T-cell (primary cell): ENCODE data around the gene CD7. TPM values are rescaled to one million over a fixed set of nuclear protein-coding genes. Genes with fewer than 3 reads are reported as not detected.
A peak's percentile ranks its signal among the peaks of the same experiment; 100 is the strongest.

ENCODE experiments used
- ATAC-seq, 4 experiments: fragments of 200-7000 bp in 3 of 4; fragments of 150-1000 bp in 1 of 4; cut with Tn5 transposase; replicated peaks in 1 of 4; 1 replicate in 3 of 4; 2 replicates in 1 of 4; pipeline ENCODE4 v1.10.0; 2021; ENCODE audit warnings: moderate library complexity in 3 of 4, mild to moderate bottlenecking in 2 of 4, moderate number of reproducible peaks in 1 of 4
- CTCF ChIA-PET, 2 donors: fragments of 300-600 bp; sonication (Branson Sonifier 250); formaldehyde crosslinking; loops; one replicate each; lab custom pipeline; 2022; ENCODE audit warnings: antibody characterized with exemption in 2 of 2; lab: Charles Lee
- POLR2A ChIA-PET, 2 donors: fragments of 300-600 bp; sonication (Branson Sonifier 250); formaldehyde crosslinking; loops; one replicate each; lab custom pipeline; 2022; ENCODE audit warnings: antibody characterized with exemption in 2 of 2; lab: Charles Lee
- DNase-seq, 35 experiments: peaks; one replicate each; pipeline versions ENCODE4 v3.0.0 to v3.0.0-alpha.2; 2013 to 2023
- H3K27ac ChIP-seq: one replicate; pipeline ENCODE4 v1.5.1; 2013; ENCODE audit warnings: low read length
- H3K27me3 ChIP-seq, 2 experiments: replicated peaks in 1 of 2; 1 replicate in 1 of 2; 2 replicates in 1 of 2; pipeline versions ENCODE4 v1.6.1 to v1.7.0; 2013; ENCODE audit warnings: low read length in 1 of 2, mixed read lengths in 1 of 2; ENCODE audit not compliant: control insufficient read depth in 2 of 2, insufficient read depth in 2 of 2; ENCODE audit errors: extremely low read depth in 1 of 2
- H3K36me3 ChIP-seq, 2 donors: 1 replicate in 1 of 2; 2 replicates in 1 of 2; pipeline versions ENCODE4 v1.6.1 to v1.7.0; 2013; ENCODE audit warnings: low read length in 1 of 2; ENCODE audit not compliant: control insufficient read depth in 2 of 2, insufficient read depth in 1 of 2; ENCODE audit errors: extremely low read depth in 1 of 2
- H3K4me1 ChIP-seq, 2 experiments: 1 replicate in 1 of 2; 2 replicates in 1 of 2; pipeline versions ENCODE4 v1.6.1 to v1.7.0; 2013; ENCODE audit warnings: low read length in 2 of 2, mixed read lengths in 1 of 2; ENCODE audit not compliant: insufficient read depth in 2 of 2, control insufficient read depth in 1 of 2; ENCODE audit errors: extremely low read depth in 1 of 2
- H3K4me3 ChIP-seq, 2 donors: 1 replicate in 1 of 2; 2 replicates in 1 of 2; pipeline versions ENCODE4 v1.5.1 to v1.7.0; 2013; ENCODE audit warnings: mild to moderate bottlenecking in 2 of 2, low read length in 1 of 2, moderate library complexity in 1 of 2; ENCODE audit not compliant: control insufficient read depth in 1 of 2; ENCODE audit errors: extremely low read depth in 1 of 2
- H3K9me3 ChIP-seq: 2 replicates; pipeline ENCODE4 v1.7.0; 2013
- H3K27ac Mint-ChIP-seq, 2 donors: one replicate each; pipeline ENCODE4 v1.8.0; 2020 to 2021; ENCODE audit warnings: mild to moderate bottlenecking in 2 of 2, mixed read lengths in 2 of 2
- H3K27me3 Mint-ChIP-seq, 2 donors: one replicate each; pipeline ENCODE4 v1.8.0; 2021 to 2022; ENCODE audit warnings: mixed read lengths in 2 of 2
- H3K36me3 Mint-ChIP-seq: one replicate; pipeline ENCODE4 v1.8.0; 2021; ENCODE audit warnings: mixed read lengths
- H3K4me1 Mint-ChIP-seq, 3 donors: one replicate each; pipeline ENCODE4 v1.8.0; 2020 to 2022; ENCODE audit warnings: mixed read lengths in 3 of 3, mild to moderate bottlenecking in 1 of 3
- H3K4me3 Mint-ChIP-seq, 3 donors: one replicate each; pipeline ENCODE4 v1.8.0; 2020 to 2022; ENCODE audit warnings: mild to moderate bottlenecking in 3 of 3, mixed read lengths in 3 of 3, moderate library complexity in 3 of 3
- H3K9me3 Mint-ChIP-seq, 3 donors: one replicate each; pipeline ENCODE4 v1.8.0; 2020 to 2022; ENCODE audit warnings: mixed read lengths in 3 of 3
- WGBS: methylation state at CpG from one replicate; pipeline ENCODE4 v1.1.5; 2013; ENCODE audit warnings: missing lambda C conversion rate; ENCODE audit not compliant: insufficient coverage; 5-methylcytosine and 5-hydroxymethylcytosine counted together
- total RNA-seq, 35 experiments: library from RNA in 6 of 35; stranded (reverse) in 6 of 35; fragments of 120-200 nt in 1 of 35; gene quantifications; one replicate each; pipeline versions ENCODE4 v1.2.1 to v1.2.4 and lab custom pipeline; 2013 to 2026

The CD7 gene
- total RNA-seq, 5 donors from 2014 or later (not counting 1 experiment from before 2014, with no cell fraction given): 104 to 265 (median 135) TPM

GRCh38 chr17:82297280-82297713 lies 20.1 kb downstream of the CD7 start:
- Mint-ChIP-seq H3K36me3 (no peaks in the 10 kb centered on the region), H3K4me1 (peaks cover 81 to 82% (median 82%) of the 10 kb centered on the region in 3 donors), H3K27ac (peak overlapping the region; percentile 100), H3K4me3 (peak overlapping the region; percentile 91 to 95 (median 94)), H3K9me3 (no peaks in the 10 kb centered on the region), H3K27me3 (no peaks in the 10 kb centered on the region)
- Histone ChIP-seq H3K27me3 (no peaks in the 10 kb centered on the region), H3K4me1 (peaks cover 46 to 73% of the 10 kb centered on the region in 2 experiments), H3K9me3 (no peaks in the 10 kb centered on the region), H3K36me3 (no peaks in the 10 kb centered on the region), H3K27ac (peak overlapping the region; percentile 100), H3K4me3 (peak overlapping the region; percentile 77 to 85)
- ATAC-seq (peak; percentile 2 to 5 (median 4)), DNase-seq (peak in 34 of 35 experiments; percentile 59 to 93 (median 80))
- ChIA-PET POLR2A (interaction anchor here in 1 of 2 donors (0.6 to 1.8 kb wide), 5 partner anchors 24 to 676 kb away, joined by 3 to 4 read pairs (median 4); no protein-coding TSS in a partner anchor), CTCF (interaction anchor here (0.5 to 1.5 kb wide), 9 partner anchors 20 to 338 kb away, joined by 3 to 5 read pairs (median 4); partner anchors contain the start of genes CD7 (in 1 of the 2) and CSNK1D (in 1 of the 2))
- WGBS: under 1% methylated on average over 19 of the region's 19 CpGs

GRCh38 chr17:82296511-82297279 lies 20.7 kb downstream of the CD7 start:
- Histone ChIP-seq H3K9me3 (no peaks in the 10 kb centered on the region), H3K27ac (peak overlapping the region; percentile 100), H3K4me1 (peaks cover 43 to 73% of the 10 kb centered on the region in 2 experiments), H3K27me3 (no peaks in the 10 kb centered on the region), H3K4me3 (peak overlapping the region; percentile 77 to 85), H3K36me3 (no peaks in the 10 kb centered on the region)
- H3K9me3 Mint-ChIP-seq: no peaks in the 10 kb centered on the region
- H3K4me3 Mint-ChIP-seq: peak overlapping the region; percentile 91 to 95 (median 94)
- peak overlapping the region; percentile 100 for H3K27ac Mint-ChIP-seq
- no peaks in the 10 kb centered on the region for H3K27me3 Mint-ChIP-seq
- ChIA-PET POLR2A (interaction anchor here in 1 of 2 donors (0.6 to 1.8 kb wide), 3 partner anchors 24 to 675 kb away, joined by 4 read pairs; no protein-coding TSS in a partner anchor), CTCF (interaction anchor here (0.5 to 1.2 kb wide), 6 partner anchors 21 to 91 kb away, joined by 3 to 5 read pairs (median 4); partner anchors contain the start of gene CD7 (in 1 of the 2))
- peaks cover 76 to 80% (median 78%) of the 10 kb centered on the region in 3 donors for H3K4me1 Mint-ChIP-seq
- DNase-seq (no peak), ATAC-seq (no peak)
- no peaks in the 10 kb centered on the region for H3K36me3 Mint-ChIP-seq
- WGBS: 47% methylated on average over 5 of the region's 7 CpGs

GRCh38 chr17:82295472-82295814 lies 22.0 kb downstream of the CD7 start:
- ChIA-PET CTCF (no interaction called here), POLR2A (interaction anchor here in 1 of 2 donors (0.6 kb wide), 1 partner anchor 269 kb away, joined by 3 read pairs; no protein-coding TSS in a partner anchor)
- Histone ChIP-seq H3K9me3 (no peaks in the 10 kb centered on the region), H3K36me3 (no peaks in the 10 kb centered on the region), H3K27ac (no peak overlapping the region), H3K27me3 (no peaks in the 10 kb centered on the region), H3K4me3 (no peak overlapping the region), H3K4me1 (peaks cover 30 to 62% of the 10 kb centered on the region in 2 experiments)
- Mint-ChIP-seq H3K36me3 (no peaks in the 10 kb centered on the region), H3K4me3 (peak overlapping the region in 1 of 3 donors; percentile 22), H3K4me1 (peaks cover 69 to 70% (median 69%) of the 10 kb centered on the region in 3 donors), H3K27ac (peak overlapping the region; percentile 48 to 71), H3K9me3 (no peaks in the 10 kb centered on the region), H3K27me3 (no peaks in the 10 kb centered on the region)
- no peak for ATAC-seq
- 100% methylated on average over 4 of the region's 4 CpGs for WGBS
- no peak for DNase-seq

DNA sequence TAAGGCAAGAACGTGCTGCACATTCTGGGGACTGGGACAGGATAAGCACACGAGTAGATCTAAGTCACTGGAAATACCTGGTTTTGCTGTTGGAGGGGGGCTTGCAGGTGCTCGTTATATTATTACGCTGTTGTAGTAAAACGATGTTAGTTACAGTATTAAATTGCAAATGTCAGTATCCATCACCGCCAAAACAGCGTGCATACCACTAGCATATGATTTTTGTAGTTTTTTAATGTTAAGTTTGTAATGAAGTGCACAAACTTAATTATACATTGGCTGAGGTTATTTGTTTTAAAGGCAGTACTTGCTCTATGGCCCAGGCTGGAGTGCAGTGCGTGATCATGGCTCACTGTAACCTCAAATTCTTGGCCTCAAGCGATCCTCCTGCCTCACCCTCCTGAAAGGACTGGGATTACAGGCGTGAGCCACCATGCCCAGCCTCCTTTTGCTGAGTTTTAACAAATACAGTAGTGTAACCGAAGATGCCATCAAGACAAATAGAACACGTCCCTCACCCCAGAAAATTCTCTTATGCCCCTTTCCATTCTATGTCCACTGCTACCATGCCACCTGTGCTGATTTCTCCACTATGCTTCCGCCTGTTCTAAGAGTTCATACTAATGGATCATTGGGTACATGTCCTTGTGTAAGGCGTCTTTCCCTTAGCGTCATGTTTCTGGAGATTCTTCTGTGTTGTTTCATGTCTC lies 23.2 kb downstream of the CD7 start:
- peaks cover 21 to 50% of the 10 kb centered on the region in 2 experiments for H3K4me1 ChIP-seq
- POLR2A ChIA-PET: no interaction called here
- no peaks in the 10 kb centered on the region for H3K9me3 ChIP-seq
- ATAC-seq (no peak), DNase-seq (peak in 1 of 35 experiments; percentile 45)
- Mint-ChIP-seq H3K4me3 (peak overlapping the region; percentile 64 to 72 (median 71)), H3K36me3 (no peaks in the 10 kb centered on the region), H3K27ac (peak overlapping the region; percentile 91 to 93), H3K27me3 (no peaks in the 10 kb centered on the region), H3K9me3 (no peaks in the 10 kb centered on the region), H3K4me1 (peaks cover 57% of the 10 kb centered on the region in 3 donors)
- no peaks in the 10 kb centered on the region for H3K36me3 ChIP-seq
- peak overlapping the region in 1 of 2 donors; percentile 17 for H3K4me3 ChIP-seq
- peak overlapping the region; percentile 62 for H3K27ac ChIP-seq
- 84% methylated on average over 5 of the region's 15 CpGs for WGBS
- CTCF ChIA-PET: no interaction called here
- no peaks in the 10 kb centered on the region for H3K27me3 ChIP-seq

DNA sequence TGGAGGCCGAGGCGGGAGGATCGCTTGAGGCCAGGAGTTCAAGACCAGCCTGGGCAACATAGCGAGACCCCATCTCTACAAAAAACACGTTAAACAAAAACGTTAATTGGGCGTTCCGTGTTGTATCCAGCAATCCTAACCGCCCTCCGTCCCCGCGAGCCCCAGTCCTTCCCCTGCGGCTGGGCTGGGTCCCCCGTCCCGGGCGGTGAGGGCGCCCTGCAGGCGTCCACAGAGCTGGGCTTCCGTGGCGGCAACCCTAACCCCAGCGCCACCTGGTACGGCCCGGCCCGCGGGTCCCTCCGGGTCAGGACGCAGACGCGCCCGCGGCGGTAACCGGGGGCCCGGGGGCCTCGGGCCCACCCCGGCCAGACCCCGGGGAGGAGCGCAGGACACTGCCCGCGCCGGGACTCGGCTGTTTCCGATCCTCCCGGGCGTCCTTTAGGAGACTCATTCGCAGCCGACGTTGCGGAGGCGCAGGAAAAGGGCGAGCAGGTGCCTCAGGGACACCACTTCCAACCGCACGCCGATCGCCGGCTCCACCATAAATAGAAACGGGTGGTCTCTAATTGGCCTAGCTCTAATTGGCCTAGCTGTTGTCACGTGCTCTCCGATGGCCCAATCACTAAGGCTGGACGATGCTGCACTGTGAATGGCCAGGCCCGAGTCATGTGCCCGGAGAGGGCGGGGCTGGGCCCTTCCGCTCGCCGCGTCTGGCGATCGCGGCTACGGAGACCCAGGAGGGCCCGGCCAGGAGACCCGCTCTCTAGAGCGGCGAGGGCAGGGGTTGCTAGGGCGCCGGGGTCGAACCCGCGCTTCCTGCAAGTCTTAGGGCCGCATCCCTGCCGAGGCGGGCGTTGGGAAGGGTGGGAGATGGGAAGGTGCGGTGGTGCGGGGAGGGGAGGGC lies 24.9 kb downstream of the CD7 start:
- Mint-ChIP-seq H3K27ac (peak overlapping the region; percentile 89 to 92), H3K4me3 (peak overlapping the region; percentile 83 to 88 (median 84)), H3K27me3 (no peaks in the 10 kb centered on the region), H3K9me3 (no peaks in the 10 kb centered on the region), H3K4me1 (peaks cover 40 to 45% (median 44%) of the 10 kb centered on the region in 3 donors), H3K36me3 (no peaks in the 10 kb centered on the region)
- H3K36me3 ChIP-seq: no peaks in the 10 kb centered on the region
- ChIA-PET CTCF (interaction anchor here in 1 of 2 donors (0.6 to 1.0 kb wide), 4 partner anchors 9 to 87 kb away, joined by 3 to 6 read pairs (median 3); partner anchors contain the start of gene CD7), POLR2A (interaction anchor here (0.6 to 1.0 kb wide), 3 partner anchors 25 to 43 kb away, joined by 3 to 4 read pairs (median 3); partner anchors contain the start of gene CD7 (in 1 of the 2))
- peak overlapping the region; percentile 66 to 77 for H3K4me3 ChIP-seq
- H3K27me3 ChIP-seq: no peaks in the 10 kb centered on the region
- DNase-seq: peak; percentile 80 to 96 (median 91)
- peaks cover 11 to 33% of the 10 kb centered on the region in 2 experiments for H3K4me1 ChIP-seq
- 3% methylated on average over 81 of the region's 86 CpGs for WGBS
- H3K27ac ChIP-seq: peak overlapping the region; percentile 97
- no peaks in the 10 kb centered on the region for H3K9me3 ChIP-seq
- ATAC-seq: peak; percentile 89 to 97 (median 96)
